K562 (cell line): Measurements from ENCODE around the gene HSD17B3. TPM values are rescaled to one million over a fixed set of nuclear protein-coding genes. Genes with fewer than 3 reads are reported as not detected.

ENCODE experiments used
- ATAC-seq: fragments of 200-7000 bp; cut with Tn5 transposase; 3 replicates; pipeline ENCODE4 v1.9.1; 2020; ENCODE audit warnings: moderate library complexity
- BruUV-seq: library from RNA; stranded (reverse); fragments of 400-500 nt; replicated peaks from 2 replicates; lab custom pipeline; 2021; lab: Mats Ljungman, UMichigan
- CTCF ChIA-PET: fragments of 300-600 bp; formaldehyde crosslinking; extraction: SDS; loops from one replicate; lab custom pipeline; 2021; ENCODE audit warnings: low intra/inter-chr PET ratio; lab: Yijun Ruan, JAX
- POLR2A ChIA-PET: fragments of 300-600, 350-650 bp; sonication (Branson Sonifier 250); formaldehyde crosslinking; extraction: SDS; loops from one replicate; lab custom pipeline; 2021; ENCODE audit warnings: antibody characterized with exemption, inconsistent platforms; lab: Yijun Ruan, JAX
- DNase-seq, 4 experiments: peaks; one replicate each; pipeline versions ENCODE4 v3.0.0 to v3.0.0-alpha.2; 2011 to 2018; ENCODE audit warnings: low spot score in 3 of 4, mixed read lengths in 3 of 4; ENCODE audit errors: extremely low read depth in 1 of 4
- FAIRE-seq: peaks from 2 replicates; lab custom pipeline; 2011; peaks lifted over from hg19 to GRCh38; lab: Jason Lieb, UNC
- H2AFZ ChIP-seq: 2 replicates; pipeline ENCODE4 v1.6.0; 2011; ENCODE audit warnings: low read depth, low read length, control low read depth, inconsistent platforms
- H3K27ac ChIP-seq: fragments of 200-600 bp; 3 replicates; pipeline ENCODE4 v1.8.0; 2011; ENCODE audit warnings: low read depth, mild to moderate bottlenecking, control low read depth, inconsistent platforms, low read length, moderate library complexity, mixed read lengths; ENCODE audit errors: extremely low read depth
- H3K27me3 ChIP-seq, 2 experiments: fragments of 300-600 bp in 1 of 2; 2 replicates in 1 of 2; 3 replicates in 1 of 2; pipeline versions ENCODE4 v1.6.0 to v1.8.0; 2011; ENCODE audit warnings: inconsistent platforms in 2 of 2, low read length in 2 of 2, mild to moderate bottlenecking in 1 of 2, mixed read lengths in 1 of 2, moderate library complexity in 1 of 2; ENCODE audit not compliant: control insufficient read depth in 2 of 2, insufficient read depth in 2 of 2
- H3K36me3 ChIP-seq: fragments of 300-600 bp; 3 replicates; pipeline ENCODE4 v1.8.0; 2011; ENCODE audit warnings: mild to moderate bottlenecking, low read length, inconsistent platforms; ENCODE audit not compliant: control insufficient read depth, insufficient read depth
- H3K4me1 ChIP-seq, 2 experiments: fragments of 200-600 bp in 1 of 2; replicated peaks in 1 of 2; 2 replicates in 1 of 2; 3 replicates in 1 of 2; pipeline versions ENCODE4 v1.5.1 to v1.8.0; 2011; ENCODE audit warnings: inconsistent platforms in 2 of 2, low read length in 2 of 2, mild to moderate bottlenecking in 1 of 2, mixed read lengths in 1 of 2, moderate library complexity in 1 of 2; ENCODE audit not compliant: control insufficient read depth in 2 of 2, insufficient read depth in 2 of 2
- H3K4me2 ChIP-seq: 2 replicates; pipeline ENCODE4 v1.6.1; 2011; ENCODE audit warnings: low read length, control low read depth, inconsistent platforms, mixed read lengths; ENCODE audit not compliant: insufficient read depth
- H3K4me3 ChIP-seq: fragments of 200-600 bp; sonication (generic), shearing (Covaris generic); 2 replicates; pipeline ENCODE4 v1.5.1; 2016; ENCODE audit warnings: control low read depth, inconsistent platforms
- H3K79me2 ChIP-seq: fragments of 200-600 bp; 3 replicates; pipeline ENCODE4 v1.8.0; 2011; ENCODE audit warnings: low read length, inconsistent platforms; ENCODE audit not compliant: control insufficient read depth, insufficient read depth
- H3K9ac ChIP-seq, 2 experiments: 2 replicates each; pipeline versions ENCODE4 v1.6.0 to v1.6.1; 2011; ENCODE audit warnings: low read depth in 2 of 2, low read length in 2 of 2, control low read depth in 1 of 2, inconsistent platforms in 1 of 2, mild to moderate bottlenecking in 1 of 2, mixed read lengths in 1 of 2; ENCODE audit not compliant: insufficient read depth in 1 of 2
- H3K9me1 ChIP-seq: one replicate; pipeline ENCODE4 v1.6.0; 2011; ENCODE audit warnings: inconsistent platforms, mild to moderate bottlenecking, low read length, moderate library complexity; ENCODE audit not compliant: control insufficient read depth, insufficient read depth
- H3K9me3 ChIP-seq: replicated peaks from 2 replicates; pipeline ENCODE4 v1.5.1; 2011; ENCODE audit warnings: low read depth, low read length, inconsistent platforms; ENCODE audit not compliant: control insufficient read depth, insufficient read depth
- H4K20me1 ChIP-seq: replicated peaks from 2 replicates; pipeline ENCODE4 v1.6.1; 2011; ENCODE audit warnings: low read length, inconsistent platforms, mixed read lengths; ENCODE audit not compliant: control insufficient read depth, insufficient read depth
- ATF6 ChIP-seq: sonication (generic); formaldehyde crosslinking; IDR thresholded peaks from 2 replicates; pipeline ENCODE4 v1.4.0; 2020; ENCODE audit warnings: mild to moderate bottlenecking, missing genetic modification reagents
- BCL6 ChIP-seq: fragments of 250-450 bp; sonication (Bioruptor Pico); IDR thresholded peaks from 2 replicates; pipeline ENCODE4 v1.4.0; 2020
- NBN ChIP-seq: fragments of 450-650 bp; IDR thresholded peaks from 2 replicates; pipeline ENCODE4 v1.6.1; 2016; ENCODE audit warnings: low read depth, mild to moderate bottlenecking
- NCOA6 ChIP-seq: fragments of 450-650 bp; IDR thresholded peaks from 2 replicates; pipeline ENCODE4 v1.6.1; 2017; ENCODE audit warnings: mild to moderate bottlenecking
- NFRKB ChIP-seq: fragments of 450-650 bp; IDR thresholded peaks from 2 replicates; pipeline ENCODE4 v1.6.1; 2016; ENCODE audit warnings: low read depth
- RBFOX2 ChIP-seq: fragments of 200-400 bp; formaldehyde crosslinking; IDR thresholded peaks from 2 replicates; pipeline ENCODE4 v1.6.1; 2017; ENCODE audit warnings: low read depth, mild to moderate bottlenecking, low read length, moderate library complexity
- SMAD3 ChIP-seq: fragments of 450-650 bp; formaldehyde crosslinking; conservative IDR thresholded peaks from 2 replicates; pipeline ENCODE4 v1.4.0; 2020; ENCODE audit warnings: mild to moderate bottlenecking
- U2AF1 ChIP-seq: fragments of 200-400 bp; formaldehyde crosslinking; optimal IDR thresholded peaks from 2 replicates; pipeline ENCODE3; 2017; ENCODE audit warnings: mild to moderate bottlenecking, low read depth, low read length, moderate library complexity
- ZBTB43 ChIP-seq: sonication (generic); formaldehyde crosslinking; IDR thresholded peaks from 2 replicates; pipeline ENCODE4 v1.8.0; 2023; ENCODE audit warnings: mild to moderate bottlenecking, missing genetic modification reagents
- ZKSCAN1 ChIP-seq: fragments of 150-350 bp; IDR thresholded peaks from 2 replicates; pipeline ENCODE4 v1.6.1; 2016; ENCODE audit warnings: low read depth, low read length
- WGBS: fragments of 100-300 bp; shearing (Covaris generic); methylation state at CpG from one replicate; pipeline ENCODE4 v1.1.6; 2016; ENCODE audit warnings: low coverage, mixed read lengths; ENCODE audit not compliant: insufficient coverage; ENCODE audit errors: missing lambda C conversion rate; 5-methylcytosine and 5-hydroxymethylcytosine counted together
- in situ Hi-C: fragments of 300-500 bp; cut with MboI; formaldehyde crosslinking; loops from 4 replicates; pipeline ENCODE4 v1.15.0; 2018; ENCODE audit warnings: inconsistent platforms, mixed read lengths
- intact Hi-C: fragments of 100-400 bp; cut with micrococcal nuclease; formaldehyde crosslinking; loops from 2 replicates; pipeline ENCODE4 v1.14.2; 2022
- polyA plus RNA-seq, 8 experiments: library from polyadenylated mRNA; depleted of rRNA in 4 of 8; stranded (reverse) in 5 of 8; unstranded in 3 of 8; fragments of >200 nt; fragmentation: Nextera tagmentation in 2 of 8; fragmentation: Illumina TruSeq in 1 of 8; extraction: Ambion mirVana in 2 of 8; extraction: Trizol in 1 of 8; gene quantifications; 2 replicates each; pipeline versions ENCODE4 v1.2.1 to v1.2.3, GENCODE V29; 2011 to 2014; ENCODE audit warnings: inconsistent platforms in 1 of 8, missing spikeins in 1 of 8
- total RNA-seq, 7 experiments: library from RNA; depleted of rRNA in 6 of 7; stranded (reverse); fragments of >200 nt in 6 of 7; fragmentation: Illumina TruSeq in 2 of 7; extraction: Trizol in 2 of 7; gene quantifications; 2 replicates each; pipeline versions ENCODE4 v1.2.1 to v1.2.3, GENCODE V29; 2011 to 2021; ENCODE audit warnings: low replicate concordance in 1 of 7
- TF ChIP-seq, protein P1 (sequence below): fragments of 450-650 bp; IDR thresholded peaks from 2 replicates; pipeline ENCODE4 v1.6.1; 2016; ENCODE audit warnings: antibody characterized with exemption
- TF ChIP-seq, protein P2 (sequence below): sonication (generic); IDR thresholded peaks from 2 replicates; pipeline ENCODE4 v1.6.1; 2016
- TF ChIP-seq, protein P3 (sequence below), 2 experiments: fragments of 450-650 bp in 1 of 2; sonication (generic) in 1 of 2; formaldehyde crosslinking; conservative IDR thresholded peaks; 2 replicates each; pipeline versions ENCODE4 v1.4.0 to v1.8.1; 2020 to 2022; ENCODE audit warnings: mild to moderate bottlenecking in 1 of 2, missing genetic modification reagents in 1 of 2

Gene HSD17B3
- total and polyA plus RNA-seq, 9 of the 15 experiments (the other 6 are each of a cell fraction or from before 2014, with no cell fraction given), result not detected

GRCh38 chr9:96245399-96245798 is 56.6 kb downstream of the HSD17B3 start (continued):
- TF ChIP-seq, protein P1, sequence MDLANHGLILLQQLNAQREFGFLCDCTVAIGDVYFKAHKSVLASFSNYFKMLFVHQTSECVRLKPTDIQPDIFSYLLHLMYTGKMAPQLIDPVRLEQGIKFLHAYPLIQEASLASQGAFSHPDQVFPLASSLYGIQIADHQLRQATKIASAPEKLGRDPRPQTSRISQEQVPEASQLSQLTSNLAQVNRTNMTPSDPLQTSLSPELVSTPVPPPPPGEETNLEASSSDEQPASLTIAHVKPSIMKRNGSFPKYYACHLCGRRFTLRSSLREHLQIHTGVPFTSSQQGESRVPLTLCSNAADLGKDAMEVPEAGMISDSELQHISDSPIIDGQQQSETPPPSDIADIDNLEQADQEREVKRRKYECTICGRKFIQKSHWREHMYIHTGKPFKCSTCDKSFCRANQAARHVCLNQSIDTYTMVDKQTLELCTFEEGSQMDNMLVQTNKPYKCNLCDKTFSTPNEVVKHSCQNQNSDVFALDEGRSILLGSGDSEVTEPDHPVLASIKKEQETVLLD, result no peak
- TF ChIP-seq ZKSCAN1 (no peak), ZBTB43 (CRISPR knock-in tag) (no peak)

DNA sequence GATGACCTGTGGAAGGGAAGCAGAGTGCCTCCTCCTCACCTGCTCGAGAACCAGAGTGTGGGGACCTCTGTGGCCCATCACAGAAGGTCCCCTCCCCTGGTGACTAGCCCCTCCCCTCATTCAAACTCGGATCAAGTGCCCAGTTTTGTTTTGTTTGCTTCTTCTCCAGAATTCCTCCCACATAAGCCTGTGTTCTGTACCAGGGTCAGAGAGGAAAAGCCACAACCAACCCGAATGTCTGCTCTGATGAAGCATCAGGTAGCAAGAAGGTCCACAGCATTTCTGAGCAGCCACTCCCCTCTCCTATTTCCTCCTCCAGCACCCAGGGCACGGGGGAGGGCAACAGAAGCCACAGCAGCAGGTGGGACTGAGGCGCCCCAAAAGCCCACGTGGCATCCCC is 58.2 kb downstream of the HSD17B3 start:
- Histone ChIP-seq H4K20me1 (no peaks in the 10 kb centered on the region), H3K4me2 (no peak overlapping the region), H3K27ac (no peak overlapping the region), H3K4me3 (no peak overlapping the region), H3K9ac (no peak overlapping the region), H3K9me1 (no peaks in the 10 kb centered on the region), H3K36me3 (no peaks in the 10 kb centered on the region), H3K4me1 (peaks cover 3 to 7% of the 10 kb centered on the region in 2 experiments; a peak in 2 of 5 replicates), H2AFZ (no peak overlapping the region), H3K27me3 (peaks cover 9 to 25% of the 10 kb centered on the region in 2 experiments; a peak in 3 of 5 replicates), H3K79me2 (no peaks in the 10 kb centered on the region), H3K9me3 (no peaks in the 10 kb centered on the region)
- intact Hi-C loops (no loop called here), in situ Hi-C loops (no loop called here)
- POLR2A ChIA-PET, result no interaction called here
- no peak for FAIRE-seq
- 2% methylated on average over 6 of the region's 6 CpGs for WGBS
- CTCF ChIA-PET, result no interaction called here
- no TSS peak for BruUV-seq
- ATAC-seq, result no peak
- TF ChIP-seq ATF6 (no peak), U2AF1 (no peak), SMAD3 (CRISPR knock-in tag) (no peak), NCOA6 (no peak), RBFOX2 (no peak), BCL6 (no peak), NBN (no peak), NFRKB (no peak)
- TF ChIP-seq, protein P2, sequence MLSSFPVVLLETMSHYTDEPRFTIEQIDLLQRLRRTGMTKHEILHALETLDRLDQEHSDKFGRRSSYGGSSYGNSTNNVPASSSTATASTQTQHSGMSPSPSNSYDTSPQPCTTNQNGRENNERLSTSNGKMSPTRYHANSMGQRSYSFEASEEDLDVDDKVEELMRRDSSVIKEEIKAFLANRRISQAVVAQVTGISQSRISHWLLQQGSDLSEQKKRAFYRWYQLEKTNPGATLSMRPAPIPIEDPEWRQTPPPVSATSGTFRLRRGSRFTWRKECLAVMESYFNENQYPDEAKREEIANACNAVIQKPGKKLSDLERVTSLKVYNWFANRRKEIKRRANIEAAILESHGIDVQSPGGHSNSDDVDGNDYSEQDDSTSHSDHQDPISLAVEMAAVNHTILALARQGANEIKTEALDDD, result no peak
- TF ChIP-seq, protein P3, sequence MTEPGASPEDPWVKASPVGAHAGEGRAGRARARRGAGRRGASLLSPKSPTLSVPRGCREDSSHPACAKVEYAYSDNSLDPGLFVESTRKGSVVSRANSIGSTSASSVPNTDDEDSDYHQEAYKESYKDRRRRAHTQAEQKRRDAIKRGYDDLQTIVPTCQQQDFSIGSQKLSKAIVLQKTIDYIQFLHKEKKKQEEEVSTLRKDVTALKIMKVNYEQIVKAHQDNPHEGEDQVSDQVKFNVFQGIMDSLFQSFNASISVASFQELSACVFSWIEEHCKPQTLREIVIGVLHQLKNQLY (CRISPR knock-in tag; conservative IDR thresholded peaks at IDR 0.05), result no peak
- DNase-seq, result no peak
